HFF-Myc (cell line): ENCODE data around the gene CMTM1.

ENCODE experiments used
- DNase-seq: peaks from one replicate; pipeline ENCODE4 v3.0.0-alpha.2; 2011; ENCODE audit warnings: low read depth; ENCODE audit errors: extremely low read depth
- H3K4me3 ChIP-seq: replicated peaks from 2 replicates; pipeline ENCODE4 v1.5.1; 2011; ENCODE audit warnings: low read depth, mild to moderate bottlenecking, control low read depth, low read length
- CTCF ChIP-seq: IDR thresholded peaks from 2 replicates; pipeline ENCODE4 v1.5.1; 2012; ENCODE audit warnings: mild to moderate bottlenecking, low read depth, low read length, control low read depth; ENCODE audit errors: missing control alignments

Gene CMTM1

DNA sequence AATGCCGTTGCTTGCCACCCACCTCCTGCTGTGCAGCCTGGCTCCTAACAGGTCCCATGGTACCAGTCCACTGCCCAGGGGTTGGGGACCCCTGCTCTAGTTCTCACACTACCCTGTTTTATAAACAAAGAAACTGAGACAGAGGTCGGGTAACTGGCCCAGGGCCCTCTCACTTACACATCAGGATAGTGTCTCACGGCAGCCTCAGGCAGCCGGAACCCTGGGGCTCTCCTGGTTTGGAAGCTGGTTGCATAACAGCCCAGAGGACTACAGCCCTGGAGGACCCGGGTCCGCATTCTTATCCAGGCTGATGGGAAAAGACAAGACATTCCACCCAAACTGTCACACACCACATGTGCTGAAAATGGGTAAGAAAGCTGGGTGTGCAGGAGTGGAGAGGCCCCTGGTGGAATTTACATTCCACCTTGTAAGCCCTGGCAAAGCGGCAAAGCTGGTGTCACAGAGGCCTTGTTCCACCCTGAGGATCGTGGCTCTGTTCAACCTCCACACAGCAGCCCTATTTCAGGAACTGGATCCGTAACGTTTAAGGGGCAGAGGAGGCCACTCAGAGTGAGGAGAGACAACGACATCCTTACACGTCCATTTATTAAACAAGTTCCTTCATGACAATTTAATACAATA, 48.0 kb downstream of the CMTM1 start:
- H3K4me3 ChIP-seq, result no peak overlapping the region
- no peak for TF ChIP-seq CTCF
- no peak for DNase-seq

- no peak overlapping the region for H3K4me3 ChIP-seq
- DNase-seq, result no peak
- TF ChIP-seq CTCF, result no peak
Observed at GRCh38 chr16:66616169-66616568, 49.9 kb downstream of the CMTM1 start.

DNA sequence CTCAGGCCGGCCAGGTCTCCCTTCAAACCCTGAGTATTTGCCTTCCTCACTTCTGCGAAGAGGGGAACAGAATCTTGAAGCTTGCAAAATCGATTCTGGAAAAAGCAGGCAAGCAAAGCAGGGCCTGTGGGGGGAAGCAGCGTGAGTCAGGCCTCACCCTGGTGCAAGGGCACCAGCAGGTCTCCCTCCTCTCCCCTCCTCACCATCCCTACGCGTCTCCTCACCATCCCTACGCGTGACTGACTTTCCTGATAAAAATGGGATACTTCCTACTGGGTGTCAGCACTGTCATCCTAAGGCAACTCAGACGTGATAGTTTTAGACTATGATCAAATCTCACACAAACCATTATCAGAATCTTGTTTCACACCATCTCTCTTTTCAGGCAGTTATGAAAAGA, 50.4 kb downstream of the CMTM1 start:
- no peak for TF ChIP-seq CTCF
- DNase-seq, result no peak
- no peak overlapping the region for H3K4me3 ChIP-seq

DNA sequence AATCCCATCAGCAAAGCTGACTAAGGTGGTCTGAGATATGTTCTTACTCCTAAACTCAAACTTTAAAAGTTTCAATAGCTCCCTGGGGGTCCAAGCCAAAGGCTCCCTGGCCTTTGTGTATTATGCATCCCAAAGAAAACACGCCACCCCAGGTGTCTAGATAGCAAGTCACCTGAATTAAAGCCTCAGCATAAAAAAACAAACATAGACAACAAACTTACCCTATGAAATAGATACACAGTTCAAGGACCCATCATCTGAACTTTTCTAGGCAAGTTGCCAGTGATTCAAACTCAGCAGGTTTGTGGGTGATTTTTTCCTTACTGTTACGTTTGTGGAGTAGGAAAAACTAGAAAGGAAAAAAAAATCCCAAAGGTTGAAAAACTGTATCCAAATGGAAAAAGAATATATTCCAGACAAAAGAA, 50.8 kb downstream of the CMTM1 start:
- TF ChIP-seq CTCF, result no peak
- no peak for DNase-seq
- H3K4me3 ChIP-seq, result no peak overlapping the region

DNA sequence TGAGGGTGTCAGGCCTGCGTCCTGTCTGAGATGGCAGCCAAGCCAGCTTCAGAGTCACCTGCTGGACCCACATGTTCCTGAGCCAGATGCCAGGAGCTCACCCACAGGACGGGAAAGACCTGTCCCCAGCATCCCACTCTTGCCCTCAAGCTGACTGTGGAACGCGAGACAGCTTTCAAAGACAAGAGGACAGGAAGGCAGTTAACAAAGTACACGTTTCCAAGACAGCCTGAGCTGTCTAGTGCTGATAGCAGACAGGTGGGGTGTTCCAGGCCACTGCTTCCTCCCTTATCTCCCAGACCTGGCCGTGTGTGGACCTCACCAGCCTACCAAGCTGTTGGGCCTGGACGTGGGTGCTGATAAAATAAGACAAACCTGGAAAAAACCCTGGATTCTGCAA, 51.5 kb downstream of the CMTM1 start:
- TF ChIP-seq CTCF, result no peak
- no peak overlapping the region for H3K4me3 ChIP-seq
- DNase-seq, result no peak

DNA sequence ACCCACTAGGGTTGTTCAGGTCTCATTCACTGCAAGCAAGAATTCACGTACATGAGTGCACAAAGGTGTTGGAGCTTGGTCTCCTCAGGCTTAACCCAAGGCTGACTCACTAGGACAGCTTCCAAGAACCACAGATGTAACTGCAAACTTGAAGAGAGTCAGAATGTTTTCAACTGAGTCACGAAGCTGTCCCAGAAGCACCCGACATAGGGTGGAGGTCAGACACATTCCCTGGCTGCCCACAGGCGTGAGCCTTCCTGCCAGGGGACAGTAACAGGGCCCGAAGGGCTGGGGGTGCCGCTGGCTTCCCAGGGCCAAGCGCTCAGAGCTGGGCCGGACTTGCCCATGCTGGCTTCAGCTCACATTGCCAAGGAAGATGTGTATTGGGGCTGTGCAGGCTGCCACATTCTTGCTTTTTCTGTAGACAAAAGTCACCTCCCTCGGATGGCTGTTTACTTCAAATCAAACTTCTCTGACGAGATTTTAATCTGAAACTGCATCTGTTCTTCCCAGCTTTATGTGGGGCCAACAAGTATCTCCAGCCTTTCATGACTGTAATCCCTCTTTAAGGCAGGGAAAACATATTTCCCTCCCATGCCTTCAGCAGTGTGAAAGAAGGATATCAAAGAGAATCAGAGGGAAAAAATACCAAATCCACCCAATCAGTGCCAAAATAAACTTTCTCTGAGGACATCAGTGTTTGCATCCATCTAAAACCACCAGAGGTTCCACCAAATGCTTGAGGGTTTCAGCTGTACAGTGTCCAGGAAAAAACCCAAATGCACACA, 52.5 kb downstream of the CMTM1 start:
- H3K4me3 ChIP-seq, result no peak overlapping the region
- DNase-seq, result peak; percentile 87
- no peak for TF ChIP-seq CTCF
